Ovary (tissue), 9 donors: Measurements from ENCODE around the gene RHBDL1. TPM values are rescaled to one million over a fixed set of nuclear protein-coding genes. Genes with fewer than 3 reads are reported as not detected.

Experiments
- DNase-seq, 5 donors: peaks; one replicate each; pipeline ENCODE4 v3.0.0-alpha.2; 2019 to 2020
- H3K27ac ChIP-seq, 2 donors: fragments of 200-600 bp; one replicate each; pipeline versions ENCODE4 v1.5.1 to v1.8.0; 2019 to 2022
- H3K27me3 ChIP-seq: fragments of 200-600 bp; one replicate; pipeline ENCODE4 v1.8.0; 2022
- H3K36me3 ChIP-seq: fragments of 200-600 bp; sonication (generic); one replicate; pipeline ENCODE4 v1.5.1; 2019
- H3K4me1 ChIP-seq: one replicate; pipeline ENCODE4 v1.8.1; 2013; ENCODE audit warnings: mild to moderate bottlenecking, moderate library complexity; ENCODE audit not compliant: insufficient read depth
- H3K4me3 ChIP-seq: fragments of 200-600 bp; sonication (generic); one replicate; pipeline ENCODE4 v1.5.1; 2017
- H3K9me3 ChIP-seq, 2 donors: fragments of 200-600 bp in 1 of 2; sonication (generic) in 1 of 2; one replicate each; pipeline versions ENCODE4 v1.5.1 to v1.8.1; 2013 to 2019; ENCODE audit warnings: mild to moderate bottlenecking in 1 of 2, moderate library complexity in 1 of 2
- CTCF ChIP-seq, 3 donors: fragments of 450-650 bp in 2 of 3; fragments of 200-600 bp in 1 of 3; IDR thresholded peaks; one replicate each; pipeline versions ENCODE4 v1.5.1 to v1.8.0; 2016 to 2022; ENCODE audit warnings: antibody characterized with exemption in 3 of 3, mild to moderate bottlenecking in 1 of 3
- EP300 ChIP-seq: sonication (generic); formaldehyde crosslinking; IDR thresholded peaks from one replicate; pipeline ENCODE4 v1.6.1; 2017; ENCODE audit warnings: antibody characterized with exemption
- POLR2A ChIP-seq: fragments of 450-650 bp; IDR thresholded peaks from one replicate; pipeline ENCODE4 v1.6.1; 2017; ENCODE audit warnings: antibody characterized with exemption, mild to moderate bottlenecking, moderate library complexity
- WGBS, 3 donors: extraction: QIAGEN DNeasy Blood & Tissue Kit in 1 of 3; methylation state at CpG; one replicate each; pipeline versions ENCODE4 v1.1.5 to v1.1.7; 2013 to 2017; 5-methylcytosine and 5-hydroxymethylcytosine counted together
- intact Hi-C, 4 donors: fragments of 100-400 bp; cut with DNase I; formaldehyde crosslinking; loops; one replicate each; pipeline versions ENCODE4 v1.11.0 to v1.15.1; 2022 to 2023
- polyA plus RNA-seq, 2 donors: library from polyadenylated mRNA; stranded (reverse); fragments of 200-250 nt in 1 of 2; fragments of 350-450 nt in 1 of 2; fragmentation: Illumina TruSeq in 1 of 2; extraction: RNeasy Lipid Tissue Mini Kit (QIAGEN cat#74804) in 1 of 2; gene quantifications; one replicate each; pipeline ENCODE4 v1.2.3, GENCODE V29; 2013 to 2014
- total RNA-seq, 7 donors: library from RNA; depleted of rRNA in 2 of 7; stranded (reverse); fragments of >200 nt in 2 of 7; fragmentation: NEBNext Ultra II Directional in 3 of 7; extraction: Animal tissue kit (Norgen Biotek cat#: 25700) in 3 of 7; gene quantifications; one replicate each; pipeline versions ENCODE4 v1.1.0 to v1.2.4, GENCODE V29; 2016 to 2023
- donor health status: DM: no; HTN: no; CAD: no; lungs with moderate emphysema.
- donor health status: DM: no; HTN: no; CAD: no.
- donor health status: Bipolar disorder and iron deficiency.
- donor health status: DM: yes; HTN: yes; CAD: no.
- donor health status: DM: no; HTN: no; CAD: no.
- donor health status: DM: yes; HTN: yes; CAD: no.

RHBDL1 gene
- total and polyA plus RNA-seq, 9 donors = 0.50 to 4.3 (median 1.4) TPM; not detected in 1

- intact Hi-C loops = loop anchor here in 3 of 4 donors (5.0 to 10.0 kb wide), 3 partner anchors 100 to 282 kb away; partner anchors contain the start of genes NHLRC4 (in 1 of the 3), PGAP6 (in 1 of the 3) and PIGQ (in 1 of the 3)
- peak overlapping the region in 1 of 2 donors; percentile 4 for H3K27ac ChIP-seq
- H3K9me3 ChIP-seq = no peaks in the 10 kb centered on the region
- DNase-seq = no peak
- H3K27me3 ChIP-seq = no peaks in the 10 kb centered on the region
- 78 to 84% (median 81%) methylated on average over 20 to 22 of the region's 22 CpGs for WGBS, 3 donors
- no peaks in the 10 kb centered on the region for H3K36me3 ChIP-seq
- TF ChIP-seq EP300 = no peak
- TF ChIP-seq CTCF (IDR thresholded peaks at IDR 0.05) = no peak
- no peak for TF ChIP-seq POLR2A
- peaks cover 12% of the 10 kb centered on the region for H3K4me1 ChIP-seq
- peak overlapping the region; percentile 74 for H3K4me3 ChIP-seq
These were observed 8.2 kb upstream of the RHBDL1 start for GRCh38 chr16:667113-667779.

DNA sequence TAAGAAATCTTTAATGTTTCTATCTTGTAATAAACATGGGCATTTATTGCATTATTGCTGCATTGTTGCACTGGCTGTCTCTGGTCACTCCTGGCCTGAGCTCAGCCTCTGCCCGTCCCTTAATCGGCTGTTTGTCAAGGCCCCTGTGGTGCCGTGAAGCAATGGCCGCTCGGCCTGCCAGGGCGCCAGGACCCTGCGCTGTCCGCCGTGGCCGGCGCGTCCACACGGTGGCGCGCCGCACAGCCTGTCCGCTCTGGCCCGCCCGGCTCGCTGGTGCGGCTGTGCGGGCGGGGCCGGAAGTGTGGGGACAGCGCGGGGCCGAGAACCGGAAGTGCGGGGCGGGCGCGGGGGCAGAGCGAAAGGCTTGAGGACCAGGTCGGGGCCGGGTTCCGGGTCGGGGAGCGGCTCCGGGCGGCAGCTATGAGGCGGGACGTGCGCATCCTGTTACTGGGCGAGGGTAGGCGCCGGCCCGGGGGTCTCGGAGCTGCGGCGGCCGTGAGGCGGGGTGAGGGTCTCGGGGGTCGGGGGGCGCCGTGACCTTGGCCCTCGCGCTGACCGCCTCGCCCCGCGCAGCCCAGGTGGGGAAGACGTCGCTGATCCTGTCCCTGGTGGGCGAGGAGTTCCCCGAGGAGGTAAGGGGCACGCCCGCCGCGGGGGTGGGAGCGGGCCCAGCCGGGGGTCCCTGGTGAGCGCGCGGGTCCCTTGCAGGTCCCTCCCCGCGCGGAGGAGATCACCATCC is 7.5 kb upstream of the RHBDL1 start, which contains the start of gene RHOT2:
Gene RHOT2, plus strand, starts transcription at position 353 of the 739 bp plus-strand sequence. Its CDS starts 68 bp downstream, at position 421.
- TF ChIP-seq POLR2A = peak; percentile 60
- TF ChIP-seq EP300 = no peak
- TF ChIP-seq CTCF (IDR thresholded peaks at IDR 0.05) = peak; percentile 93 to 97 (median 97)
- peak within 1 kb of the TSS; percentile 58 to 67 for H3K27ac ChIP-seq
- no peaks in the 10 kb centered on the region for H3K27me3 ChIP-seq
- no peaks in the 10 kb centered on the region for H3K9me3 ChIP-seq
- no peaks in the 10 kb centered on the region for H3K36me3 ChIP-seq
- WGBS, 3 donors = 1% methylated on average over 57 to 78 of the region's 78 CpGs
- peak; percentile 91 to 96 (median 94) for DNase-seq
- peaks cover 12% of the 10 kb centered on the region for H3K4me1 ChIP-seq
- peak within 1 kb of the TSS; percentile 74 for H3K4me3 ChIP-seq
- intact Hi-C loops = loop anchor here in 3 of 4 donors (5.0 to 10.0 kb wide), 3 partner anchors 101 to 283 kb away; partner anchors contain the start of genes NHLRC4 (in 1 of the 3), PGAP6 (in 1 of the 3) and PIGQ (in 1 of the 3)

GRCh38 chr16:668519-669171 is 6.8 kb upstream of the RHBDL1 start:
- Histone ChIP-seq H3K4me1 (peaks cover 12% of the 10 kb centered on the region), H3K36me3 (no peaks in the 10 kb centered on the region), H3K27ac (peak overlapping the region; percentile 58 to 67), H3K27me3 (no peaks in the 10 kb centered on the region), H3K9me3 (no peaks in the 10 kb centered on the region), H3K4me3 (peak overlapping the region; percentile 74)
- WGBS, 3 donors = 5 to 7% (median 7%) methylated on average over 40 to 50 of the region's 50 CpGs
- DNase-seq = no peak
- TF ChIP-seq POLR2A = no peak
- no peak for TF ChIP-seq EP300
- no peak for TF ChIP-seq CTCF (IDR thresholded peaks at IDR 0.05)
- intact Hi-C loops = loop anchor here in 3 of 4 donors (5.0 to 10.0 kb wide), 3 partner anchors 101 to 284 kb away; partner anchors contain the start of genes NHLRC4 (in 1 of the 3), PGAP6 (in 1 of the 3) and PIGQ (in 1 of the 3)

GRCh38 chr16:669666-670065 is 5.8 kb upstream of the RHBDL1 start:
- DNase-seq = no peak
- Histone ChIP-seq H3K27ac (no peak overlapping the region), H3K4me3 (no peak overlapping the region), H3K9me3 (no peaks in the 10 kb centered on the region), H3K4me1 (peaks cover 12% of the 10 kb centered on the region), H3K36me3 (no peaks in the 10 kb centered on the region), H3K27me3 (no peaks in the 10 kb centered on the region)
- TF ChIP-seq EP300 (no peak), POLR2A (no peak), CTCF (IDR thresholded peaks at IDR 0.05) (no peak)
- WGBS, 3 donors = 86 to 91% (median 90%) methylated on average over 13 of the region's 13 CpGs
- intact Hi-C loops = loop anchor here in 3 of 4 donors (5.0 to 10.0 kb wide), 3 partner anchors 102 to 285 kb away; partner anchors contain the start of genes NHLRC4 (in 1 of the 3), PGAP6 (in 1 of the 3) and PIGQ (in 1 of the 3)
